Upper lobe of left lung (tissue), 4 donors: Measurements from ENCODE around the gene ZNF639.

Experiments
- EP300 ChIP-seq, 4 donors: sonication (generic); formaldehyde crosslinking; IDR thresholded peaks; one replicate each; pipeline ENCODE4 v1.5.1; 2017; ENCODE audit warnings: antibody characterized with exemption in 4 of 4, control low read depth in 2 of 4
- POLR2A ChIP-seq, 4 donors: fragments of 450-650 bp; IDR thresholded peaks; one replicate each; pipeline ENCODE4 v1.5.1; 2016 to 2017; ENCODE audit warnings: antibody characterized with exemption in 4 of 4, mild to moderate bottlenecking in 2 of 4
- POLR2AphosphoS5 ChIP-seq, 2 donors: sonication (generic); formaldehyde crosslinking; IDR thresholded peaks; one replicate each; pipeline ENCODE4 v1.5.1; 2017; ENCODE audit warnings: antibody characterized with exemption in 2 of 2
- TF ChIP-seq, protein P1 (sequence below), 6 experiments: fragments of 450-650 bp in 4 of 6; fragments of 200-600 bp in 2 of 6; sonication (generic) in 2 of 6; IDR thresholded peaks; one replicate each; pipeline ENCODE4 v1.5.1; 2016 to 2019; ENCODE audit warnings: antibody characterized with exemption in 6 of 6

DNA sequence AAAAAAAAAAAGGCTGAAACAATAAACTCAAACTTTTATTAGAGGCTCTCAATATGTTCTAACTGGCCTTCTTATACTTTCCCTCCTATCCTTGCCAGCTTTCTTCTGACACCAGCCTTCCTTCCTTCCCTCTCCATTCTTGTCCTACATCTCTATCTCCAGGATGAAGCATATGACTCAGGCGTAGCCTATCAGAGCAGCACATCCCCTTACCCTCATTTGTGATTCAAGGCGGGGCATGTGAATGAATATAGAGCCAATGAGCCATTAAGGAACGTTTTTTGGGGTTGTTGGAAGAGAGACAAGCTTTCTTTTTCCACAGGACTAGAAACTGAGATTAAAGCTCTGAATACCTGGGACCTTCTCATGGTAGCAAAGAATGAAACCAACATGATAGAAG lies 46.8 kb upstream of the ZNF639 start:
- TF ChIP-seq, protein P1, sequence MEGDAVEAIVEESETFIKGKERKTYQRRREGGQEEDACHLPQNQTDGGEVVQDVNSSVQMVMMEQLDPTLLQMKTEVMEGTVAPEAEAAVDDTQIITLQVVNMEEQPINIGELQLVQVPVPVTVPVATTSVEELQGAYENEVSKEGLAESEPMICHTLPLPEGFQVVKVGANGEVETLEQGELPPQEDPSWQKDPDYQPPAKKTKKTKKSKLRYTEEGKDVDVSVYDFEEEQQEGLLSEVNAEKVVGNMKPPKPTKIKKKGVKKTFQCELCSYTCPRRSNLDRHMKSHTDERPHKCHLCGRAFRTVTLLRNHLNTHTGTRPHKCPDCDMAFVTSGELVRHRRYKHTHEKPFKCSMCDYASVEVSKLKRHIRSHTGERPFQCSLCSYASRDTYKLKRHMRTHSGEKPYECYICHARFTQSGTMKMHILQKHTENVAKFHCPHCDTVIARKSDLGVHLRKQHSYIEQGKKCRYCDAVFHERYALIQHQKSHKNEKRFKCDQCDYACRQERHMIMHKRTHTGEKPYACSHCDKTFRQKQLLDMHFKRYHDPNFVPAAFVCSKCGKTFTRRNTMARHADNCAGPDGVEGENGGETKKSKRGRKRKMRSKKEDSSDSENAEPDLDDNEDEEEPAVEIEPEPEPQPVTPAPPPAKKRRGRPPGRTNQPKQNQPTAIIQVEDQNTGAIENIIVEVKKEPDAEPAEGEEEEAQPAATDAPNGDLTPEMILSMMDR (IDR thresholded peaks at IDR 0.05), result no peak
- TF ChIP-seq POLR2AphosphoS5 (IDR thresholded peaks at IDR 0.05), result no peak
- TF ChIP-seq POLR2A (IDR thresholded peaks at IDR 0.05), result no peak
- no peak for TF ChIP-seq EP300 (IDR thresholded peaks at IDR 0.05)
